IMR-90 (cell line): Measurements from ENCODE around the gene NWD2.

ENCODE experiments used
- BHLHE40 ChIP-seq: fragments of 150-350 bp; IDR thresholded peaks from 2 replicates; pipeline ENCODE4 v1.6.1; 2016; ENCODE audit warnings: mild to moderate bottlenecking, low read depth, low read length
- CEBPB ChIP-seq: IDR thresholded peaks from 2 replicates; pipeline ENCODE4 v1.6.1; 2012; ENCODE audit warnings: low read depth, low read length, improper control_type of control experiment
- MXI1 ChIP-seq: IDR thresholded peaks from 2 replicates; pipeline ENCODE4 v1.6.1; 2012; ENCODE audit warnings: low read depth, mild to moderate bottlenecking, low read length, moderate library complexity, borderline replicate concordance
- POLR2A ChIP-seq: IDR thresholded peaks from 2 replicates; pipeline ENCODE4 v1.6.1; 2012; ENCODE audit warnings: mild to moderate bottlenecking, low read depth, low read length
- RAD21 ChIP-seq: IDR thresholded peaks from 2 replicates; pipeline ENCODE4 v1.6.1; 2012; ENCODE audit warnings: low read length, improper control_type of control experiment
- RCOR1 ChIP-seq: IDR thresholded peaks from 2 replicates; pipeline ENCODE4 v1.6.1; 2012; ENCODE audit warnings: mild to moderate bottlenecking, low read length, improper control_type of control experiment; ENCODE audit not compliant: insufficient replicate concordance
- RFX5 ChIP-seq: IDR thresholded peaks from 2 replicates; pipeline ENCODE4 v1.8.0; 2012; ENCODE audit warnings: low read depth, mild to moderate bottlenecking, low read length, moderate library complexity
- USF2 ChIP-seq: fragments of 150-350 bp; IDR thresholded peaks from 2 replicates; pipeline ENCODE4 v1.6.1; 2017; ENCODE audit warnings: mild to moderate bottlenecking, antibody characterized with exemption, low read length, low read depth
- TF ChIP-seq, protein P1 (sequence below): conservative IDR thresholded peaks from 2 replicates; pipeline ENCODE4 v1.5.1; 2012; ENCODE audit warnings: mild to moderate bottlenecking, low read depth, low read length, improper control_type of control experiment

DNA sequence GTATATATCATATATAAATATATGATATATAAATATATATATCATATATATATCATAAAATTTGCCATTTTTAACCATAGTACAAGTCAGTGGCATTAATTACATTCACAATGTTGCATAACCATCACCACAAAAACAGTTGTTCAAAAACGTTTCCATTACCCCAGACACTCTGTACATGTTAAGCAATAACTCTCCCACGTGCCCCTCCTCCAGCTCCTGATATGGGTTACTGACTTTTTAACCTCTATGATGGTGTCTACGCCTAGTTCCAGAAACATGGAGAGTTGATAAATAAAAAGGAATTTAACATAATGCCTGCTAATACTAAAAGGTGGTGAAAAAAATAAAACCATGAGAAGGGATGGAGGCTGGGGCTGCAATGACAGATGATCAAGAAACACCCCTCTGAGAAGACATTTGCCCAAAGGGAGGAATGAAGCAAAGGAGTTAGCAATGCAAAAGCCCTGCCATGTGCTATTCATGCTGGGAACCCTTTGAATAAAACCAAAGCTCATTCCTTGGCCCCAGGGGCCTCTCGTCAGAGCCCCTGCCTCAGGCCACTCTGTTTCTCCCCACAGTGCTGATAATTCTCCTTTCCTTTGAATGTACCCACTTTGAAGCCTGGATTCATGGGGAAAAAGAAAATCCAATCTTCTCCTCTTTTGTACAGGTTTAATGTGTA is 144.3 kb downstream of the NWD2 start:
- TF ChIP-seq, protein P1, sequence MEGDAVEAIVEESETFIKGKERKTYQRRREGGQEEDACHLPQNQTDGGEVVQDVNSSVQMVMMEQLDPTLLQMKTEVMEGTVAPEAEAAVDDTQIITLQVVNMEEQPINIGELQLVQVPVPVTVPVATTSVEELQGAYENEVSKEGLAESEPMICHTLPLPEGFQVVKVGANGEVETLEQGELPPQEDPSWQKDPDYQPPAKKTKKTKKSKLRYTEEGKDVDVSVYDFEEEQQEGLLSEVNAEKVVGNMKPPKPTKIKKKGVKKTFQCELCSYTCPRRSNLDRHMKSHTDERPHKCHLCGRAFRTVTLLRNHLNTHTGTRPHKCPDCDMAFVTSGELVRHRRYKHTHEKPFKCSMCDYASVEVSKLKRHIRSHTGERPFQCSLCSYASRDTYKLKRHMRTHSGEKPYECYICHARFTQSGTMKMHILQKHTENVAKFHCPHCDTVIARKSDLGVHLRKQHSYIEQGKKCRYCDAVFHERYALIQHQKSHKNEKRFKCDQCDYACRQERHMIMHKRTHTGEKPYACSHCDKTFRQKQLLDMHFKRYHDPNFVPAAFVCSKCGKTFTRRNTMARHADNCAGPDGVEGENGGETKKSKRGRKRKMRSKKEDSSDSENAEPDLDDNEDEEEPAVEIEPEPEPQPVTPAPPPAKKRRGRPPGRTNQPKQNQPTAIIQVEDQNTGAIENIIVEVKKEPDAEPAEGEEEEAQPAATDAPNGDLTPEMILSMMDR = no peak
- TF ChIP-seq CEBPB (no peak), MXI1 (no peak), POLR2A (no peak), RCOR1 (no peak), BHLHE40 (no peak), RFX5 (no peak), USF2 (no peak), RAD21 (no peak)
